Kidney epithelial cell (primary cell): ENCODE data around the gene SFTA2. TPM values are rescaled to one million over a fixed set of nuclear protein-coding genes. Genes with fewer than 3 reads are reported as not detected.
A peak's percentile ranks its signal among the peaks of the same experiment; 100 is the strongest.

Experiments used
- DNase-seq: peaks from one replicate; pipeline ENCODE4 v3.0.0-alpha.2; 2010; ENCODE audit warnings: low read depth
- H3K27me3 ChIP-seq: 2 replicates; pipeline ENCODE4 v1.6.0; 2011; ENCODE audit warnings: low read length; ENCODE audit not compliant: control insufficient read depth, insufficient read depth
- H3K36me3 ChIP-seq: 2 replicates; pipeline ENCODE4 v1.5.1; 2011; ENCODE audit warnings: low read length; ENCODE audit not compliant: control insufficient read depth, insufficient read depth
- H3K4me3 ChIP-seq: 2 replicates; pipeline ENCODE4 v1.5.1; 2011; ENCODE audit warnings: low read depth, mild to moderate bottlenecking, control low read depth, low read length
- CTCF ChIP-seq: IDR thresholded peaks from 2 replicates; pipeline ENCODE4 v1.5.1; 2011; ENCODE audit warnings: mild to moderate bottlenecking, moderate library complexity, low read length, control low read depth, inconsistent platforms; ENCODE audit not compliant: insufficient read depth, poor library complexity, severe bottlenecking
- total RNA-seq: library from RNA; depleted of rRNA; stranded (reverse); fragments of >200 nt; gene quantifications from 2 replicates; pipeline ENCODE4 v1.2.3, GENCODE V29; 2015

The SFTA2 gene
- total RNA-seq, 1 donor from 2014 or later: 1.0 TPM

- DNase-seq: no peak
- TF ChIP-seq CTCF: no peak
- Histone ChIP-seq H3K27me3 (no peaks in the 10 kb centered on the region), H3K4me3 (no peak overlapping the region), H3K36me3 (no peaks in the 10 kb centered on the region)
Observed at GRCh38 chr6:30948811-30949210, 16.8 kb upstream of the SFTA2 start.

- no peak for DNase-seq
- H3K27me3 ChIP-seq: no peaks in the 10 kb centered on the region
- TF ChIP-seq CTCF: no peak
Observed at GRCh38 chr6:30947231-30947630, 15.3 kb upstream of the SFTA2 start.

GRCh38 chr6:30945281-30945680 is 13.3 kb upstream of the SFTA2 start:
- Histone ChIP-seq H3K27me3 (no peaks in the 10 kb centered on the region), H3K4me3 (no peak overlapping the region), H3K36me3 (no peaks in the 10 kb centered on the region)
- TF ChIP-seq CTCF: no peak
- DNase-seq: no peak

More at GRCh38 chr6:30947231-30947630, 15.3 kb upstream of the SFTA2 start:
- Histone ChIP-seq H3K36me3 (no peaks in the 10 kb centered on the region), H3K4me3 (no peak overlapping the region)

GRCh38 chr6:30944051-30944450 is 12.1 kb upstream of the SFTA2 start:
- no peak overlapping the region for H3K4me3 ChIP-seq
- no peak for DNase-seq
- H3K36me3 ChIP-seq: no peaks in the 10 kb centered on the region
- H3K27me3 ChIP-seq: no peaks in the 10 kb centered on the region
- TF ChIP-seq CTCF: no peak

- Histone ChIP-seq H3K36me3 (no peaks in the 10 kb centered on the region), H3K27me3 (no peaks in the 10 kb centered on the region), H3K4me3 (no peak overlapping the region)
- DNase-seq: peak; percentile 61
- peak; percentile 70 for TF ChIP-seq CTCF
Observed at GRCh38 chr6:30942338-30943060, 10.5 kb upstream of the SFTA2 start.
